HCEC 1CT (cell line): ENCODE data around the gene IRF4.

ENCODE experiments used
- DNase-seq: peaks from one replicate; pipeline ENCODE4 v3.0.0-alpha.2; 2017

IRF4 gene

DNA sequence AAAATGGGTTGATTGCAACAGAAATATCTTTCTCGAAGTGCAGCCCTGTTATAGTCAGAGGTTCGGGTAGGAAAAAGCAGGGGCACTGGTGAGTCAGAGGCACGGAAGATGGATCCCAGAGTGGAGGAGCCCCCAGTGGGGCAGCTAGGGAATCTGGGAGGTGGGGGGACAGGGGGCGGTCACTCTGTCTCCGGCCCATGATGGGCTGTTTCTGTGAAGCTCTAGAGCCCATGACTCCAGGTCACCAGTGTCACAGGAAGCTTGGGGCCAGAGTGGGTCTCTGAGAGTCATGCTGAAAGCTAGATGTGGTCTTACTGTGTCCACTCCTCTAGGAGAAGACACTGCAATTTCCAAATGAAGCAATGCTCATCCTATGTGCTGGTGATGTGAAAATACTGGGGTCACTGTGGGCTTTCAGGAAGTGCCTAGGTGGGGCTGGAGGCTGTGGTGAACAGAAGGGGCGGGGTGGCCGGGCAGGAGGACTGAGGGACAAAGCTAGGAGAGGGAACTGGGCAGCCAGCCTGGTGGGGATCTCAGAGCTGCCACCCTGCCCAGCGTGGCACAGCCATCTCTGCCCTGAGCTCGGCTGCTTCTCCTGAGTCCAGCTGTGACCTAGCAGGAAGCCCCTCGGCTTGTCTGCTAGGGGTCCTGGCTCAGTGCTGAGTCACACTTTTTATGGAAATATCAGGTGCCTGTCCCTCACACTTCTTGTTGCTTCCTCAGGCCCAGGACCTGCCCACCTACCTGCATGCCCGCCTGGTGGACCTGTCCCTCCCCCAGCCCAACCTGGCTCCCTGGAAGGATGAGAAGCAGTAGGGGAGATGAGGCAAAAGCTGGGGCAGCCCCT is 54.2 kb downstream of the IRF4 start:
- no peak for DNase-seq

DNA sequence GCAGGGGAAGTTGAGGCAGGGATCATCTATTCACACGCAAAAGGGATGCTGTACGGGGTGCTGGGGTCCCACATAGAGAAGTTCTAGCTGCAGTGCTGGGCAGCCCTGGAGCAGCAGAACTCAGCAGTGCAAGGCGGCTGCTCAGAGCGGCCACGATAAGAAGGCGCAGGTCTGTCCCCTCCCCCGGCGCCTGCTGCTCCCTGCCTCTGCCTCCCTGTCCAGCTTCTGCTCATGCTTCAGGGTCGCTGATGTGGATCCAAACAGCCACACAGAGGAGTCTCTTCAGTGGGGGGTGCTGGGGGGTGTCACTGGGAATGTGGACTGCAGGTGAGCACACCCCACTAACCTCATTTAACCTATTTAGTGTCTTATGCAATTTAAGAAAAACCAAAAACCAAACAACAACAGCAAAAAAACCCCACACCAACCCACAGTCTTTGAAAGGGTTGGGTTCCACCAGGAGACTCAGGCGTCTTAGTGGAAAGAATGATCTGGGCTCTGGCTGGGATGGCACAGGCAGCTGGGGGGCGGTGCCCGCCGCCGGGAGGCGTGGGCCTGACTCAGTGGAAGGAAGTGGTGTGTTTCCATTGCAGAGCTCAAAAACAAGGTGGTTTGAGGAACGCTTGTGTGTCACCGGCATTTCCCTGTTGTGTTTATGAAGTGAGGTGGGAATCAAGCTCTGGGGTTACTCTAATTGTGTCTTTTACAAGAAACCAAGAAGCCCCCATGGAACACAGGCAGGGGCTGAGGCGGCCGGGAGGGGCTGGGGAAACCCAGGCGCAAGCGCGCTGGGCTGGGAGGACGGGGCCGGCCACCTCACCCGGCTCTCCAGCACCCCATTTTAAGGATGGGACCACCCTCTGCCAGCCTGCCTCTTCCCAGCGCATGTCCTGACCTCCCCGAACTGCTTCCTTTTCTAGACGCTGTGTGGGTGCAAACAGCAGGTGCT is 55.1 kb downstream of the IRF4 start:
- no peak for DNase-seq

DNA sequence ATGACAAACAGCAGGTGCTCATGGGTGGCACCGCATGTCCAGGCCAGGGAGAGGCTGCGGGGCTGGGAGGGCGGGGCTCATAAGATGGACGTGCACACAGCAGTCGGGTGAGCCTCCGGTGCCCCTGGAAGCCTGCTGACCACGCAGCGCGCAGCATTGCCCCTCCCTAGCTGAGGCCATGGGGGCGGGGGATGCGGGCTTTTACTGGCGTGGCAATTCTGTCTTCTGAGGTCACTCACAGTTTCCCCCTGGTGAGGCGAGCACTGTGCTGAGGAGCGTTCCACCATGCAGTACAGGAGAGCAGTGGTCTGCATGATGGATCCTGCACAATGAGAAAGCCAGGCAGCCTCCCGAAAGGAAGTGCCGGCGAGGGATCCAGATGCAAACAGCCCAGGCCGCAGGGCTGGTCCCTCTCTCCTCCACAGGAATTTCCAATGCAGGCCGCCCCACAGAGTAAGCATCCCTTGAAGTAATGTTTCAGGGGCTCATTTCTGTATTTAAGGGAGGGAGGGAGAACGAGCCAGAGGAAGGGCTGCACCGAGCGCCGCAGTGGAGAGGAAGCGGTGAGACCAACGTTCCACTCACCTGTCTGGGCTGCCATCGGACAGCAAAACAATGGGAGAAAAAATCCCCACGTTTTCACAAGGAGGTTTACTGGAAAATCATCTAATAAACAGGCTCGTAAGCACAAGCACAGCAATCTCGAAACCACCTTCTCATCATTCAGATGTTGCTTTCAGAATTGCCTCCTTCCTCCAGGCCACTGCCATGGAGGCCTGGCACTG is 56.0 kb downstream of the IRF4 start:
- DNase-seq = no peak

DNA sequence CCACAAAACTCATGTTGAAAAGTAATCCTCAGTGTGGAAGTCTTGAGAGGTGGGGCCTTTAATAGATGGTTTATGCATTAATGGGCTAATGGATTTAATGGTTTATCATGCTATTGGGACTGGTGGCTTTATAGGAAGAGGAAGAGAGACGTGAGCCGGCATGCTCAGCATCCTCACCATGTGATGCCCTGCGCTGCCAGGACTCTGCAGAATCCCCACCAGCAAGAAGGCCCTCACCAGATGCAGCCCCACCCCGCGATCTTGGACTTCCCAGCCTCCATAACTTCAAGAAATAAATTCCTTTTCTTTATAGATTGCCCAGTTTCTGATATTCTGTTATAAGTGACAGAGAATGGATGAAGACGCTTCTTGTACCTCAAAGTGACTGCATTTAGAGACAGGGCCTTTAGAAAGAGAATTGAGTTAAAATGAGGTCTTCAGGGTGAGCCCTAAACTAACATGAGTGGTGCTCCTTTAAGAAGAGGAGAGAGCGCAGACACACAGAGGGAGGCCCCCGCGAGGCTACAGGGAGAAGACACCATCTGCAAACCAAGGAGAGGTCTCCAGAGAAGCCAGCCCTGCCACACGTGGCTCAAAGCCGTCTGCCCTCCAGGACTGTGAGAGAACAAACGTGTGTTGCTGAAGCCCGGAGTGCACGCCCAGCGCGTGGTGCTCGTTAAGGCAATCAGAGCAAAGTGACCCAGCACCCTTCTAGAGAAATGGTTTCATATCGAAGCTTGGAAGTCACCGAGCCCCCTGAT is 56.9 kb downstream of the IRF4 start:
- no peak for DNase-seq

DNA sequence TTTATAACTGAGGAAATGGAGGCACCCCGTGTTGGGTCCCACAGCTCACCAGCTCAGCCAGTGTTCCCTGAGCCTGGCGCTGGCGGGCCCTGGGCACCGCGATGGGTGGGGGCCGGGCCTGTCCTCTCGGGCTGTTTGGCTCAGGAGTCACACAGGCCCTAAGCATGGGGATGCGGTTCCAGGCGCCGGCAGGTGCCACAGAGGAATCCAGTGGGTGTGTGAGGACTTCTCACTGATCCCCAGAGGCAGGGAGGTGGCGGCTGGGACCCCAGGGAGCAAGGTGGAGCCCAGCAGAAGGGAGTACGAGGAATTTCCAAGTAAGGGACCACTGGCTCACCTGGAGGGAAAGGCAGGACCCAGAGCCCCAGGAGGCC is 57.5 kb downstream of the IRF4 start:
- no peak for DNase-seq

DNA sequence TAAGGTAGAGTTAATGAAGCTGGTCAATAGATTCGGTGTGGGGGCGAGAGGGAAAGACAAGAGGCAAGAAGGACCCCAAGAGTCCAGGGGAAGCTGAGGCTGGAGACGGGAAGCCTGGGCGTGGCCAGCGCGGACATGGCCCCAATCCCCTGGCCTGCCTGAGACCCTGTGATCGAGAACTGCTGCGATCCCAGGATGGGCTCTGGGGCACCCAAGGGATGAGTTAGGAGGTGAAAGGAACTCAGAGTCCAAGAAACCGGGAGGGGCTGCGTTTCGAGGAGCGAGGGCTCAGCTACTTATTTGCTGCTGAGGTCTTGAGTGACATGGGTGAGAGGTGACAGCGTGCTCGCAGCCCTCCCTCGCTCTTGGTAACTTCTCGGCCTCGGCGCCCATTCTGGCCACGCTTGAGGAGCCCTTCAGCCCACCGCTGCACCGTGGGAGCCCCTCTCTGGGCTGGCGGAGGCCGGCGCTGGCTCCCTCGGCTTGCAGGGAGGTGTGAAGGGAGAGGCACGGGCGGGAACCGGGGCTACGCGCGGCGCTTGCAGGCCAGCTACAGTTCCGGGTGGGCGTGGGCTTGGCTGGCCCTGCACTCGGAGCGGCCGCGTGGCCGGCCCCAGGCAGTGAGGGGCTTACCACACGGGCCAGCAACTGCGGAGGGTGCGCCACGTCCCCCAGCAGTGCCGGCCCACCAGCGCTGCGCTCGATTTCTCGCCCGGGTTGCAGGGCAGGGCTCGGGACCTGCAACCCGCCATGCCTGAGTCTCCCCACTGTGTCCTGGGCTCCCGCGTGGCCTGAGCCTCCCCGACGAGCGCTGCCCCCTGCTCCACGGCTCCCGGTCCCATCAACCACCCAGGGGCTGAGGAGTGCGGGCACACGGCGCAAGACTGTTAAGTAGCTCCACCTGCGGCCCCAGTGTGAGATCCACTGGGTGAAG is 58.2 kb downstream of the IRF4 start:
- no peak for DNase-seq

DNA sequence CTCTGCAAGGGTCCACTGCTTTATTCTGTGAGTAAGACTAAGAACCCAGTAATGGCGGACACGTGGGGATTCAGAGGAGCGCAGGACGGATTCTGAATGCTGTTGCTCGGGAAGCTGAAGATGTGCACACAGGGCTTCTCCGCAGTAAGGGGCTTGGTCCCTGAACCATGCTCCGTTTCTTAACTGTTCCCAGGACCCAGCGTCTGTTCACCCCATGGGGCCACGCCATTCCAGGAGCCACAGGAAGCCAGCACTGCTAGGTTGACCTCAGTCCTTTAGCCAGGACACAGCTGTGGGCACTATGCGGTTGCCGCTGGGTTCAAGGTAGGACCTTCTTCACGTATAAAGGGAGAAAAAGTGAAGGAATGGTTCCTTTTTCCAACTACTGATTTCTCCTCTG is 59.8 kb downstream of the IRF4 start:
- no peak for DNase-seq

DNA sequence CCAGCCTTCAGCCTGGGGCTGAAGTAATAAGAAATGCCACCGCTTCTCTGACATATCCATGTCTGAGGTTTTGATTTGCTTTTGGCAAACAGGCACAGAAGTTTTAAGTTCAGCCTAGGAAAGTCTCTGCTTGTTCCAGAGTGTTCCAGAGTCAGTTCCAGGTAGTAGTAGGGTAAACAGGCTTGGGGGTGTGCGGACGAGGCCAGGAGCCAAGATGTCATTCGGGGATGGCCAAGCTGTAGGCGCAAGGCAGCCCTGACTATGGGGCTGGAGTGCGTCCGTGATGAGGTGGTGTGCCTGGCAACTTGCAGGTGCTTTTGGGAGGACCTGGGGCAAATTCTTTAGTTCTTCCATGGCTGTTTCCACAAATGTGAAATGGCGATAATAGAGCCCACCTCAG is 60.3 kb downstream of the IRF4 start:
- DNase-seq = no peak

DNA sequence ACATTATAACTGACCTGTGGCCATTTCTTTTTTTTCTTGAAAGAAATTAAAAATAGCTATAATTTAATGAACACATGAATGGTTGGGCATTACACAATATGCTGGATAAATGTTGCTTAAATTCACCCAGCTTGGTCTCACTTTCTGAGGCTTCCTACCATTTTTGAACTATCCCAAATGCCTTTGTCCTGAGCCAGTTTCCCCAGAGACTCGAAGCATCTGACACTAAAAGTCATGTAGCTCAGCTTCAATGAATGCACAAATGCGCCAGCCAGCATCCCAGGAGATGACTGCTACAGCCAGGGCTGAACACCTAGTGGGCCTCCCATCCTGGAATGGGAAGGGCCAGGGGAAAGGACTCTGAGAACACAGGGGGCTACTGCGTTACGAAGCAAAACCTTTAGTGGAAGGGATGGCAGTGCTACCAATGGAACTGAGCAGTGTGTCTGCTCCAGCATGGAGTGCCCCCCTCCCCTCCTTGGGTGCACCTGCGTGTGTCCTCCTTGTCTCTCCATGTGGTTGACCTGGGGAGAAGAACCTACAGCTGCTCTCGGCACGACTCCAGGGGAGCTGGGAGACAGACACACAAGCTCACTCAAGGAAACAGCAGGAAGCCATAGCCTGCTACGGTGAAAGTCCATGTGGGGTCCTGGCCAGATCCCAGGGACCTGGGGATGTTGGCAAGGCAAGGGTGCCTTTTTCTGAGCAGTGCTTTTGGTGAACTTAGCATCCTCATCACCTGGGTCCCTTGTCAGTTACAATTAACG is 60.9 kb downstream of the IRF4 start:
- no peak for DNase-seq

DNA sequence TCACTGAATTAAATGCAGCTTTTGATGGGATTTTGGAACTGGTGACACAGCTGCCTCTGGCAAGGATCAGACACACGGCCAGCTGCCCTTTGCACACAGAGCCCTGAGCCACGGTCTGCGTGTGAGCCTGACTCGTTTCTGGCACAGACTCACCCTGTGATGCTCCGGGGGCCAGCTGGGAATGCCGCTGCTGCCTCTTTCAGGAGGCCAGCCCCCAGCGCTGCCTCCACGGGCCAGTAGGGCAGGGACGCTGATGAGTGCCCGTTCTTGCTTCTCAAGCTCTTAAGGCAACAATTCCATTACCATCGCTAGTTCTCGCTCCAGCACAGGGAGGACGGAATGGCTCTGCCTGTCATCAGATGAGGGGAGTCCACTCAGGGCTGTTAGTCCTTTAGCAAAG is 61.6 kb downstream of the IRF4 start:
- DNase-seq = peak; percentile 10

DNA sequence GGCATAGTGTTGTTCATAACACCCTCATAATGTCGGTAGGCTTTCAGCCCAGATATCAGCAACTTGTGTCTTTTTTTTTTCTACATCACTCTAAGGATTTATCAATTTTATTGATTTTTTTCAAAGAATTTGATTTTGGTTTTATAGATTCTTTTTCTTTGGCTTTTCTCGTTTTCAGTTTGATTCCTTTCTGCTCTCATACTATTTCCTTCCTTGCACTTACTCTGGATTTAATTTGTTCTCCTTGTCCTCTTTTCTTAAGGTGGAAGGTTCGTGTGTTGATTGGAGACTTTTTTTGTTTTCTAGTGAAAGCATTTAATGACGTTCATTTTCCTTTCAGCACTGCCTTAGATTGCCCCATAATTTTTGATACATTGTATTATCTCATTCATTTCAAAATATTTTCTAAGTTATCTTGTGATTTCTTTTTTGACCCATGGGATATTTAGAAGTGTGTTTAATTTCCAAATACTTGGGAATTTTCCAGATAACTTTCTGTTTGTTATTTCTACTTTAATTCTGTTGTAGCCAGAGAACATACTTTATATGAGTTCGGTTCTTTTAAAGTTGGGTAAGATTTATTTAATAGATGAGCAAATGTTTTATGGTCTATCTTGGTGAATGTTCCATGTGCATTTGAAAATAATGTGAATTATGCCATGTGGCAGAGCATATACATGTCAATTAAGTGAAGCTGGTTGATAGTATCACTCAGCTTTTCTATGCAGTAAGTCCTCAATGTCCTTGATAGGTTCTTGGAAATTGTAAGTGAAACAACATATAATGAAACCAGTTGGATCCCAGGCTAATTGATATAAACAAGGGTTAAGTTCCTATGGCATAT is 62.8 kb downstream of the IRF4 start:
- DNase-seq = no peak

DNA sequence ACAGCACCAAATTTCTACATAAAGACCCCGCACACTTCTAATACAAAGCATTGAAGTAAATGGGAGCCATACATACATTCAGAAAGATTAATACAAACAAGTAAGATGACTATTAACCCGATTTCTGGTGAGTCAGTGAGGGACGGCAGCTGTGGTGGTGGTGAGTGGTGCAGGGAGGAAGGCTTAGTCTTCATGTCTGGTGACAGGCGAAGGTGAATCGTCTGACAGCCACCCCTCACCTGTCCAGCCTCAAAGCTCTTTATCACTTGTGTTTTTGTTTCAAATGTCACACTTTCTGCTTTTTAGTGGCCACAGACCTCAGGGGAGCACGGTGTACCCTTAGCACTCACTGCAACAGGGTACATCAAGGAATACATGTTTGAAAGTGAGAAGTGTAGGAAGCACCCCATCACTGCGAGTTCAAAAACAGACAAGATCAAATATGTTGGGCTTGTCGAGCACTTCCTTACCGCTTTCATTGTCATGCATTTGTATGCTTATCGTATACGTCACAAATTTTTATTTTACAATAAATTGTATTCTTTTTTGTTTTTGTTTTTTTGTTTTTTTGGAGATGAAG is 63.5 kb downstream of the IRF4 start:
- DNase-seq = peak; percentile 24

DNA sequence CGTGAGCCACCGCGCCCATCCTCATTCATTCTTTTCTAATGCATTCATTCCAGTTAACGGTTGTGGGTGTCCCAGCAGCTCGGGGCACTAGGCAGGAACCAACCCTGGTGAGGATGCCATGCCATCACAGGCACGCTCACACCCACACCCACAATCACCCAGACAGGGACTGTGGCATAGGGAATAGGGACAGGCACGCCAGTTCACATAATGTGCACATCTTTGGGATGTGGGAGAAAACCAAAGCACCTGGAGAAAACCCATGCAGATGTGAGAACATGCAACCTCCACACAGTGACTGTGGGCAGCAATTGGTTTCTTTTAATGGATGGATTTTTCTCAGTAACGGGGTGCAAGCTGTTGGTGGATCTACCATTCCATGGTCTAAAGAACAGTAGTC is 64.3 kb downstream of the IRF4 start:
- DNase-seq = no peak

DNA sequence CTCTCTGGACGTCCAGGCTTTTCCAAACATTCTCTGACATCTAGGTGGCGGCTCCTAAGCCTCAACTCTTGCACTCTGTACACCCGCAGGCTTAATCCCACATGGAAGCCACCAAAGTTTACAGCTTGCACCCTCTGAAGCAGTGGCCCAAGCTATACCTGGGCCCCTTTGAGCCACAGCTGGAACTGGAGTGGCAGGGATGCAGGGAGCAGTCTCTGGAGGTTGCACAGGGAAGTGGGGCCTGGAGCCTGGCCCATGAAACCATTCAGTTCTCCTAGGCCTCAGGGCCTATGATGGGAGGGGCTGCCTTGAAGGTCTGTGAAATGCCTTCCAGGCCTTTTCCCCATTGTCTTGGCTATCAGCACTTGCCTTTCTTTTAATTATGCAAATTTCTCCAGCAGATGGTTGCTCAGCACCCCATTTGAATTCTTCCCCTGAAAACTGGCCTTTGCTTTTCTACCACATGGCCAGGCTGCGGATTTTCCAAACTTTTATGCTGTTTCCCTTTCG is 64.9 kb downstream of the IRF4 start:
- no peak for DNase-seq

DNA sequence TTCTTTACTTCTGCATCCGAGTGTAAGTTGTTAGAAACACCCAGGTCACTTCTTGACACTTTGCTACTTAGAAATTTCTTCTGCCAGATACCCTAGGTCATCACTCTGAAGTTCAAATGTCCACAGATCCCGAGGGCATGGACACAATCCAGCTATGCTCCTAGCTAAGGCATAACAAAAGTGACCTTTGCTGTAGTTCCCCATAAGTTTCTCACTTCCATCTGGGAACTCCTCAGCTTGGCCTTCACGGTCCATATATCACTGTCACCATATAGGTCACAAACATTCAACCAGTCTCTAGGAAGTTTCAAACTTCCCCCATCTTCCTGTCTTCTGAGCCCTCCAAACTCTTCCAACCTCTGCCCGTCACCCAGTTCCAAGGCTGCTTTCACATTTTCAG is 65.3 kb downstream of the IRF4 start:
- no peak for DNase-seq
